ENCODE results near the gene ZNF598.
"Not testable (repeated sequence)": the region's sequence is repeated elsewhere in the genome, so short reads cannot be mapped to it uniquely, and the experiment has no call there.

Gene ZNF598

GRCh38 chr16:2040041-2040786 lies 30.6 kb upstream of the ZNF598 start:
- DNase-seq, result no peak

DNA sequence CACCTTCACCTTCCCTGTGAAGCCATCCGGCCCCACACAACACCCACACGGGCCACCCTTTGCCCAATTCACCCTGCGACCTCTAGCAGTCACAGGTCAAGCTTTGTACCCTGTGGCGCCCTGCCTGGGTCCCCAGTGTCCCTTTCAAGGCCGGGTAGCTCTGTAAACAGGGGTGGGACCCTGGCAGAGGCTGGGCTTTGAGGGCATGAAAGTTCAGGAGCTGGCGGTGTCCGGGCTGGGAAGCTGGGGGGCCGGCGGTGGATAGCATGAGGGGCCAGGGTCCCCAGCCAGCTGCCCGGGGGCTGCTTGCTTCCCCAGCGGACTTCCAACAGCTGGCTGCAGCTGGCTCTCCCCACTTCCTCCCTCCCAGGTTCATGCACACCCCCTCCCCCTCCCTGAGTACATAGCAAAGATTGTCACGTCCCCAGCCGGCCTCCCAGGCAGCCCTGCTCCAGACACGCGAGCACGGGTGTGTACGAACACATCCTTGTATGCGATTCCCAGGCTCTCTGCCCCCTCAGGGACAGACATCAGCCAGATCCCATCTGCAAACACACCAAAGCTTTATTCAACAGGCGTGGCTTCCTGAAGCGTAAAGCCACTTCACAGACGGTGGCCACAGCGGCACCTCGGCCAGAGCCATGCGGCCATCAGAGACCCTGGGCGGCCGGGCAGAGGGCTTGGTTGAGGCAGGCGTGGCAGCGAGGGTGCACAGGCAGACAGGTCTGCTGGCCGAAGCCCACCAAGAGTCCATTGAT lies 29.8 kb upstream of the ZNF598 start:
- DNase-seq, result no peak

DNA sequence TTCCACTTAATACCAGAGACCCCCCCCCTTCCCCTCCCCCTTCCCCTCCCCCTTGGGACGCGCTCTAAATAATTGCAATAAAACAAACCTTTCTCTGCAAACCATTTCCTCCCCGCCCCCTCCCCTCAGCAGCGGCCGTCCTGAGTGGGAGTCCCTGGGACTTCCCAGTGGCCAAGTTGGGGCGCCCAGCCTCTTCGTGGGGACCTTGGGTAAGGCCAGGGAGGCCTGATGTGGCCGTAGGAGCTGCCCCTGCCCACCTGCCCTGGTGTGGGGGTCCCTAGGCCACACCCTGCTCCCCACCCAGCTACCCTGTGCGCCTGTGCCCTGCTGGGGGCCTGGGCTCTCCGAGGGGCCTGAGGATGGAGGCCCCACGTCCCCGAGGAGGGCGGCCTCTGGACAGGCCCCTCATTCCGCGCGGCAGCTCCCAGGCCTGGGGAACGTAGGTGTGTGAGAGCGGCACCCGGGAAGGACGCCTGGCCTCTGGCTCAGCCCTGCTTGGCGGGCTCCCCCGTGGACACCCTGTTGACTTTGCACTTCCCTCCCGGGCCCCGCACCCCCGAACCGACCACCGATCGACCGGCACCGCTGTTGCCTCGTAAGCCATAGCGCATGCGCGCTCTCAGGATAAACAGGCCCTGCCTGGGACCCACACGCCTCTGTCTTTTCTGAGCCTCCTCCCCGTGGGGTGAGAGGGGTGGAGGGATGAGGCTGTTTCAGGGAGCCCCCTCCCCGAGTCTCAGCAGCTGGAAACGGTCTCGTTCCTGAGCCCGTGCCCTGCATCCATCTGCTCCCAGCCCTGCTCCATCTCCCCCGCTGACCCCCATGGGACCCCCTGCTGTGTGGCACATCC lies 29.0 kb upstream of the ZNF598 start:
- no peak for DNase-seq

DNA sequence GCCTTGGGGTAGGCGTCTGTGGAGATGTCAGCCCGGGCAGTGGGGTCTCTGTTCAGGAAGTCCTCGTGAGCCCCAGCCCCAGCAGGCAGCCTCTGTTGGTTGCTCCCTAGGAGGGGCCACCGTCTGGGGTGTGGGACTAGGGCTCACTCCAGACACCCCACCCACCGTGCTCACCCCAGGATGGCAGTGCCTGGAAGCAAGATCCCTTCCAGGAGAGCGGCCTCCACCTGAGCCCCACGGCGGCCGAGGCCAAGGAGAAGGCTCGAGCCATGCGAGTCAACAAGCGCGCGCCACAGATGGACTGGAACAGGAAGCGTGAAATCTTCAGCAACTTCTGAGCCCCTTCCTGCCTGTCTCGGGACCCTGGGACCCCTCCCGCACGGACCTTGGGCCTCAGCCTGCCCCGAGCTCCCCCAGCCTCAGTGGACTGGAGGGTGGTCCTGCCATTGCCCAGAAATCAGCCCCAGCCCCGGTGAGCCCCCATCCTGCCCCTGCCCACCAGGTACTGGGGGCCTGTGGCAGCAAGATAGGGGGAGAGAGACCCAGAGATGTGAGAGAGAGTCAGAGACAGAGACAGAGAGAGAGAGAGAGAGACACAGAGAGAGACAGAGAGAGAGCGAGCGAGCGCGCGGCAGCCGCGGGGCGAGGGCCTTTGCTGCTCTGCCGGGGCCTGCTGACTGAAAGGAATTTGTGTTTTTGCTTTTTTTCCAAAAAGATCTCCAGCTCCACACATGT lies 28.2 kb upstream of the ZNF598 start:
- no peak for DNase-seq

GRCh38 chr16:2037115-2037514 lies 27.5 kb upstream of the ZNF598 start:
- no peak for DNase-seq

DNA sequence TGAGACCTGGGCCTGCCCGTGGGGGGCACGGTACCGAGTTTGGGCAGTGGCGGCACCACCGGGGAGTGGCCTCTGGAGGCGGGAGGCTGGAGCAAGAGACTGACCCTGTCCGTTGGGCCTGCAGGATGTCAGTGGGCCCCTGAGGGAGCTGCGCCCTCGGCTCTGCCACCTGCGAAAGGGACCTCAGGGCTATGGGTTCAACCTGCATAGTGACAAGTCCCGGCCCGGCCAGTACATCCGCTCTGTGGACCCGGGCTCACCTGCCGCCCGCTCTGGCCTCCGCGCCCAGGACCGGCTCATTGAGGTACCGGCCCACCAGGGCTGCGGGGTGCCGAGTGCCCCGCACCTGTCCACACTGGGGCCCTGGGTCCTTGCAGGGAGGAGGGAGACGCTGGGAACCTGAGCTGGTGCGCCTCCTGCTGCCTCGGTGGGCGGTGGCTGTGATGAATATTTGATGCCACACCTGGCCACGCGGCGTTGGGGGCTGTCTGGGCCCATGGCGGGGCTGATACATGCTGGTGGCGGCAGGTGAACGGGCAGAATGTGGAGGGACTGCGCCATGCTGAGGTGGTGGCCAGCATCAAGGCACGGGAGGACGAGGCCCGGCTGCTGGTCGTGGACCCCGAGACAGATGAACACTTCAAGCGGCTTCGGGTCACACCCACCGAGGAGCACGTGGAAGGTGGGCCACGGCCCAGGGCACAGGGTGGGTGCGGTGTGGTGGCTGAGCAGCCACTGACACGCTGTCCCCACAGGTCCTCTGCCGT lies 26.8 kb upstream of the ZNF598 start:
- no peak for DNase-seq

- no peak for DNase-seq
Observed at GRCh38 chr16:2035431-2036199, 26.0 kb upstream of the ZNF598 start.

DNA sequence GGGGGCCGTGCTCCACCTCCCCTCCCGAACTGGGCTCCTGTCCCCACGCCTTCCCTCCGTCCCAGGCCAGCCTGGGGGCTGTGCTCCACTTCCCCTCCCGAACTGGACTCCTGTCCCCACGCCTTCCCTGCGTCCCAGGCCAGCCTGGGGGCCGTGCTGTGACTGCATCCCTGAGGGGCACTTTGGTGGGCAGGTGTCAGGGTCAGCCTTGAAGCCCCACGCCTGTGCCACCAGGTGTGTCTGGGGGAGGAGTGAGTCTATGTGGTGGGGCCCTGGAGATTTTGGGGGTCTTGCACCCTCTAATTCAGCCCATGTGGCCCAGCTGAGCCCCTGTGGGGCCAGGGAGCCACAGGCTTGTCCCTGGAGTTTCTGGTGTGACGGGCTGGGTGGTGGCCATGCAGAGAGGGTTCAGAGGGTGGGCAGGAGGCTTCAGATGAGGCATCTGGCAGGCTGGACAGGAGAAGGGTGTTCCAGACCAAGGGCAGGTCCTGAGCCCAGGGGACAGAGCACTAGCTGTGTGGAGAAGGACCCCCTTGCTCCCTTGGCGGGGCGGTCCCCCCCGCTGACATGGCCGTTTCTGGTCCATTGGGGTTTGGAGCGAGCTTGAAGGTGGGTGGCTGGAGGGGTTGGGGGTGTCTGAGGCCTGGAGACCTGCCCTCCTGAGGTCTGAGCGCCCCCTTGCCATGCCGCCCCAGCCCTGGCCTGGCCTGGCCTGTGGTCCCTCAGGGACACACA lies 25.2 kb upstream of the ZNF598 start:
- no peak for DNase-seq

GRCh38 chr16:2033909-2034695 lies 24.5 kb upstream of the ZNF598 start:
- DNase-seq, result not testable (repeated sequence)

GRCh38 chr16:2033057-2033908 lies 23.7 kb upstream of the ZNF598 start:
- peak; percentile 80 to 89 for DNase-seq

DNA sequence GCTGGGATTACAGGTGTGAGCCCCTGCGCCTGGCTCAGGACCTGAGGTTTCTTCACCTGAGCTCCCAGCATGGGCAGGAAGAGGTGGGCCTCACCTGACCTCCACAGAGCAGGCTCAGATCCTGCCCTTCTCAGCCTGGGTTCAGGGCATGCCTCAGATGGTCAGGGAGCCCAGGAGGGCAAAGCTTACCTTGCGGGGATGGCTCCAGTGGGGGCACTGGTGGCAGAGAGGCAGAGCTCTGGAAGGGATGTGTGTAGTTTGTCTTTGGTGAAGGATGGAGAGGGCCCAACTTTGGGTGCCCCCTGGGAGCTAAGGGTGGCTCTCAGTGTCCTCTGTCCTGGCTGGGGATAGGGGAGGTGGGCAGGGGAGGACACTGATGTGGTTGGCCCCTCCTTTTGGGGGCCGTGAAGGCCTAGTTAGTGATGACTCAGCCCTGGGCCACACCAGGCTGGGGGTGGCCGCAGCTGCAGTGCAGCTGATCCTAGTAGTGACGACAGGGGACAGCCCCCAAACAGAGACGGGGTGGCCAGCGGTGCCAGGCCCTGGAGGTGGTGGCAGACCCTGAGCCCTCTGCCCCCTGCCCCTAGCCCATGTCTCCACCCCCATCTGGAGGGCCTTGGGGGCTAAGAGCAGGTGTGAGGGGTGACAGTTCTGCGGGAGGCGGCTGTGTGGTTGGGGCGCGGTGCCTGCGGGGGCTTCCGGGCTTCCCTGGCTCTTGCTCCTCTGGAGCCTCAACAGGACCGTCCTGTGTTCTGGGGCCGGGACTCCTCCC lies 22.9 kb upstream of the ZNF598 start:
- peak; percentile 11 to 31 for DNase-seq

DNA sequence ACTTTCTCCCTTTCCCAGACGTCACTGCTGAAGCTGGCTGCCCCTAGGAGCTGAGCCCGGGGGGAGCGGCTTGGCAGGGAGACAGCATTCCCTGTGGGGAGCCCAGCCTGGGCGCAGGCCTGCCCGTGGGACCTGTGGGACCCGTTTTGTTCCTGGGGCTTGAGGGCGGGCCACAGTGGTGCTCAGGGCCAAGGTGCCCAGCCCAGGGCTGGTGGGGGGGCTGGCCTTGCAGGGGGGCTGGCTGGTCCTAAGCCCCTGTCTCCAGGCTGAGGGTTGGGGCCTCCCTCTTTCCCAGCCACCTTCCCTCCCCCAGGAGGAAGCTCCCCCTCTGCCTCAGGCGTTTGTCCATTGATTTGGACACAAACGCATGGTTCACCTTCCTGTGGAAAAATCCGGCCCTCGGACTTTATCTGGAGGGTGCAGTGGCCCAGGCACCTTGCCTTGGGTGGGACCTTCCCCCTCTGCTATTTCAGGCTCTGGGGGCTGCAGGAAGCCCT lies 21.5 kb upstream of the ZNF598 start:
- no peak for DNase-seq

DNA sequence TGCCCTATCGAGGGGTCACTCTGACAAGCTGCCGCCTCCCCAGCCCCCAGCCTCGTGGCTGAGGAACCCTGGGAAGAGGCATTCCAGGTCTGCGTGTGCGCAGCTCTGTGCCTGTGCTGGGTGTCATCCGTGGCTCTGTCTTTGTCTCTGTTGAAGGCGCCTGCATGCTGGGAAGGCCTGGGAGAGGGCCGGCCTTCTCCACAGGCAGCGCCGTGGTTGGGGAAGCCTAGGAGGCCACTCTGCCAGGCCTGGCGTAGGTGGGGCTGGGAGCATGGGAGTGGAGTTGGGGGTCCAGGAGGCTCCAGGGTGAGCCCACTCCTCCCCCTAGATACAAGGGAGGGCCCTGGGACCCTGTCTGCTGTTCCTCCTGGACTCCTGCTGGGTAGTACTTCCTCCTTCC lies 20.4 kb upstream of the ZNF598 start:
- DNase-seq, result no peak

GRCh38 chr16:2029350-2029749 lies 19.7 kb upstream of the ZNF598 start:
- no peak for DNase-seq

DNA sequence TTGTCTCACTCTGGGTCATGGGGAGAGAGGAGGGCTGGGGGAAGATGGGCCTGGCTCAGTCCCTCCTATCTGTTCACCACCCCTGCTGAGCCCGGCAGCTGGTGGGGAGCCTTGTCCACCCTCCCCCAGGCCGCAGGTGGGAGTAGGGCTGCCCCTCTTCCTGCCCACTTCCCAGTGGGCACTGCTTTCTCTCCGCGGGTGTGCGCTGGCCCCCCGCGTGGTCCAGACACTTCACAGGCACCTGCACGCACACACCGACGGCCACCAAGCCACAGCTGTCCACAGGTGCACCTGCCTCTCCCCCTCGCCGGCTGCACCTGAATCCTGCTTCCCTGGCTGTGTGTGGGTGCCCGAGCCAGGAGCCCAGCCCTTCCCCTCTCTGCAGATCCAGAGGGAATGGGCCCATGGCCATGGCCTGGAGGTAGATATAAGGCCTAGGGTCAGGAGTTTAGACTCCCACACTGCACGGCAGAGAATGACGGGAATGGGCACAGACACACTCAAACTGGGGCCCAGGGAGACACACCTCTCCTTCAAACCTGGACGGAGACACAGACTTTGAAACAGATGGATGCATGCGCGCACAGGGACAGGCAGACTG lies 19.1 kb upstream of the ZNF598 start:
- DNase-seq, result no peak

DNA sequence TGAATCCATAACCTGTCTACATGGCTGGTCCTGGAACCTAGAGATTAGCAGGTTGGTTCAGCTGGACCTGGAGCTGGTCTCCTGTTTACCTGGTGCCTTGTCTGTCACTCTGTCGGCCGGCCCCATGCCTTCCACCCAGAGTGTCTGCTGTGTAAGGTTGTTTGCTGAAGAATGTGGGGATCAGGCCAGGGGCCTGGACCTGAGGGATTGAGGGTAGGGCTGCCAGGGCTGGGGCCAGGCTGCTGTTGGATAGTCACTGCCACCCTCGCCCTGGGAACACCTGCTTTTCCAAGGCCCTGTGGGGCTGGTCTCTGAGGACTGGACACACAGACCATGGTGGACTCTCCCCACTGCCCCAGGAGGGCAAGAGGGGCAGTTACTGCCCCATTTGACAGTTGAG lies 18.5 kb upstream of the ZNF598 start:
- DNase-seq, result no peak

Data from hippocampal formation (tissue), 2 donors.